Nephron progenitor cell (in vitro differentiated cells): ENCODE data around the gene SCAF1.

Experiments
- DNase-seq: peaks from one replicate; pipeline ENCODE4 v3.0.0; 2021
- H3K27ac Mint-ChIP-seq: 2 replicates; pipeline ENCODE4 v1.8.0; 2021; ENCODE audit warnings: mild to moderate bottlenecking, moderate library complexity, mixed read lengths
- H3K27me3 Mint-ChIP-seq: 2 replicates; pipeline ENCODE4 v1.8.0; 2021; ENCODE audit warnings: mild to moderate bottlenecking, low read depth, mixed read lengths; ENCODE audit not compliant: poor library complexity
- H3K36me3 Mint-ChIP-seq: 2 replicates; pipeline ENCODE4 v1.8.0; 2021; ENCODE audit warnings: low read depth, mixed read lengths
- H3K4me1 Mint-ChIP-seq: 2 replicates; pipeline ENCODE4 v1.8.0; 2021; ENCODE audit warnings: mixed read lengths
- H3K4me3 Mint-ChIP-seq: 2 replicates; pipeline ENCODE4 v1.8.0; 2021; ENCODE audit warnings: mild to moderate bottlenecking, moderate library complexity, mixed read lengths
- H3K9me3 Mint-ChIP-seq: 2 replicates; pipeline ENCODE4 v1.8.0; 2021; ENCODE audit warnings: mild to moderate bottlenecking, moderate library complexity, mixed read lengths
- CTCF ChIP-seq: fragments of 200-600 bp; sonication (generic); IDR thresholded peaks from 2 replicates; pipeline ENCODE4 v1.5.0; 2021; ENCODE audit warnings: antibody characterized with exemption

SCAF1 gene

DNA sequence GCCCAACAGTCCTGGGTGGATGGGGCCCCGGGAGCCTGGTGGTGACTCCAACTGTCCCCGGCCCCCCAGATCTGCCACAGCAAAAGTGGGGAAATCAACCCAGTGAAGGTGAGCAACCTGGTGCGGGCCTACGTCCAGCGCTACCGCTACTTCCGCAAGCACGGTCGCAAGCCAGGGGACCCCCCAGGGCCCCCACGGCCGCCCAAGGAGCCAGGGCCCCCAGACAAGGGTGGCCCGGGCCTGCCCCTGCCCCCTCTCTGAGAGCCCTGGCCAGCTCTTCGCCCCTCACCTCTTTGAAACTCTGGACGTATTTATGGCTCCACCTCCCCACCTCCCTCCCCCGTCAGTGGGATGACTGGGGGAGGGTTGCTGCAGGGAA lies 16.1 kb downstream of the SCAF1 start:
- DNase-seq = no peak
- Mint-ChIP-seq H3K36me3 (peaks cover 66% of the 10 kb centered on the region), H3K4me3 (no peak overlapping the region), H3K9me3 (peaks cover 4% of the 10 kb centered on the region), H3K27me3 (no peaks in the 10 kb centered on the region), H3K27ac (no peak overlapping the region), H3K4me1 (peaks cover 12% of the 10 kb centered on the region)
- no peak for TF ChIP-seq CTCF

DNA sequence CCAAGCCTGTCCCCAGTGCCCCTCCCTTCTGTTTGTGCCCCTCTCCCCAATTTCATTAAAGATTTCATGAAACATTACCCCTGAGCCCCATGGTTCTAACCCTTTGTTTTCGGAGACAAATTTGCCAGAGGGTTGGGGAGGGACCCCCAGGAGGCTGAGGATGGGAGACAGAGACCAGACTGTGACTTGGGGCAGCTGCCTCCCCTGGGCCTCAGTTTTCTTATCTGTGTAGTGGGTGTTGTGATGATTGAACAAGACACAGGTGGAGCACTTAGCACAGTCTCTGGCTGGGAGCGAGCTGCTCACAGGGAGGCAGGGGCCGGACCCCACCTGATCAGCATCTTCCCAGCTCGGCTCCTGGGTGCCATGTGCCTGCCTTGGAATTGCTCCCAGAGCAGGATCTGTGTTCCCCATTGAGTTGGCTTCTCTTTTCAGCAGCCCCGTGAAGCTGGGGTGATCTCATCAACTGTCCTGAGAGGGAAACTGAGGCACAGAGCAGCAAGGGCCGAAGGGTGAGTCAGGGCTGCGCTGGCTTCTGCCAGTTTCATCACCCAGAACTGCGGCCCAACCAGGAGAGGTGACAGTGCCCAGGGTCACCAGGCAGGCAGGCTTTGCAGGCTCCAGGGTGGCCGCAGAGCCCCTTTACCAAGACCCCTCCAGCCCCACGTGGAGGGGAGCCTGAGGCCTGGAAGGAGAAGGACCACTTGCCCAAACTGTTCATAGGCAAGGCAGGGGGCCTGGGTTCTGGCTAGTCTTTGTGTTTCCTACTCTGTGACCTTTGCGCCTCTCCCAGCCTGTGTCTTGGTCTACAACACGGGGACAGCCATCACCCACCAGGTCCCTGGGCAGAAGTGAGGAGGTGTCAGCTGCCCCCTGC lies 16.8 kb downstream of the SCAF1 start:
- TF ChIP-seq CTCF = no peak
- Mint-ChIP-seq H3K36me3 (peaks cover 64% of the 10 kb centered on the region), H3K27ac (no peak overlapping the region), H3K9me3 (peaks cover 4% of the 10 kb centered on the region), H3K4me3 (no peak overlapping the region), H3K27me3 (no peaks in the 10 kb centered on the region), H3K4me1 (peaks cover 12% of the 10 kb centered on the region)
- DNase-seq = no peak

DNA sequence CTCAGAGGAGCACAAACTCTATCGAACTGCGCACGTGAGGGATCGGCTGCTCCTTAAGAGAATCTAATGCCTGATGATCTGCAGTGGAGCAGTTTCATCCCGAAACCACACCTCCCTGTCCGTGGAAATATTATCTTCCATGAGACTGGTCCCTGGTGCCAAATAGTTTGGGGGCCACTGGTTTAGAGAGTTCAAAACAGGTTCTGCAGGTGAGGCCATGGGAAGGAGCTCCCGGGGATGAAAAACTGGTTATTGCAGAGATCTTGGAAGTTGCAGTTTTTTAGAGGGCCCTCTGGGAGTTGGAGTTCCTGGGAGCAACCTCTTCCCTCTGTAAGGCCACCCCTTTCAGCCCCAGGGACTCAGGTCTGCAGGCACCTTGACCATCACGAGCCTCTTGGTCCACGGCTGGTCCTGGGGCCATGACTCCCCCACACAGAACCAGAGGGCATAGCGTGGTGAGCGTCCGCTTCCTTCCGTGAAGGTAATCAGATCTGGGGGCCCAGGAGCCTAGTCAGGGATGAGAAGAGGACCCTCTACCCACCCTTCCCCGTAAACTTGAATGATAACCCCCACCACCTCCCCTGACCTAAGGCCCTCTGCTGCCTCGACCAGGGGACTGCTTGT lies 18.4 kb downstream of the SCAF1 start:
- Mint-ChIP-seq H3K9me3 (peaks cover 4% of the 10 kb centered on the region), H3K27ac (peak overlapping the region; percentile 25), H3K4me3 (no peak overlapping the region), H3K36me3 (peaks cover 50% of the 10 kb centered on the region), H3K4me1 (peaks cover 28% of the 10 kb centered on the region), H3K27me3 (no peaks in the 10 kb centered on the region)
- DNase-seq = no peak
- TF ChIP-seq CTCF = no peak

- peaks cover 43% of the 10 kb centered on the region for H3K36me3 Mint-ChIP-seq
- H3K27me3 Mint-ChIP-seq = no peaks in the 10 kb centered on the region
- H3K4me3 Mint-ChIP-seq = no peak overlapping the region
- H3K4me1 Mint-ChIP-seq = peaks cover 42% of the 10 kb centered on the region
- peaks cover 4% of the 10 kb centered on the region for H3K9me3 Mint-ChIP-seq
- no peak overlapping the region for H3K27ac Mint-ChIP-seq
- DNase-seq = no peak
- no peak for TF ChIP-seq CTCF
Observed at GRCh38 chr19:49662011-49662410, 20.0 kb downstream of the SCAF1 start.

- H3K36me3 Mint-ChIP-seq = peaks cover 37% of the 10 kb centered on the region
- no peak for TF ChIP-seq CTCF
- H3K9me3 Mint-ChIP-seq = peaks cover 4% of the 10 kb centered on the region
- H3K4me1 Mint-ChIP-seq = peaks cover 43% of the 10 kb centered on the region
- no peak for DNase-seq
- peaks cover 4% of the 10 kb centered on the region for H3K27me3 Mint-ChIP-seq
- H3K27ac Mint-ChIP-seq = no peak overlapping the region
- no peak overlapping the region for H3K4me3 Mint-ChIP-seq
Observed at GRCh38 chr19:49663224-49663623, 21.2 kb downstream of the SCAF1 start.
